ENCODE data around the gene ELAVL3. TPM values are rescaled to one million over a fixed set of nuclear protein-coding genes. Genes with fewer than 3 reads are reported as not detected.

Gene ELAVL3
- total RNA-seq, 1 experiment from 2014 or later = 1.2 TPM

DNA sequence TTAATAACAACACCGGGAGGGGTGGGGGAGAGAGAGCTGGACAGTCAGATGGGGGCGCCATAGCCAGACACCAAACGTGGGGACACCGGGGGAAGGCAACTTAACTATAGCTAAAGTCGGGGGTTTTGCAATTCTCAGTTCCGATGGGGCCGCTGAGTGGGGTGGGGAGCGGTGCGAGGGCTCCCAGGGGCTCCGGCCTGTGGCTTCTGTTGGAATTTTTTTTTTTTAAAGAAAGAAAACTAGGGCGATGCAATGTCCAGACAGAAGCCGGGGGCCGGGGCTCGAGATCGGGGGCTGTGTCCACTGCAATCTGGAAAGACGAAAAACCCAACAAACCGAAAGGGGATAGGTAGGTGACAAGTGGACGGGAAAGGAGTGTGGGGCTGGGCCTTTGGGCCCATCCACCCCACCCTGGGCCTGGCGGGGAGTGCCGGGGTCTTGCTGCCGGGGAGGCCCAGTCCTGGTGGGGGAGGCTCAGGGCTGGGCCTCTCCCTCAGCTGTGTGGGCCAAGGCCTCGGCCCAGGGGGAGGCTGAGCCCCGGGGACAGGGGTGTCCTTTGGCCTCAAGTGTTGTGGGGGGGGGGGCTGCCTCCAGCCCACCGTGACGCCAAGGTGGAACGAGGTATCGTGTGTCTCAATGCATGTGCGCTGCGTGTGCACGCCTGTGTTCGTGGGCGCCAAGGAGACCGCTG lies 28.1 kb downstream of the ELAVL3 start:
- Histone ChIP-seq H3K4me1 (ENCODE audit: insufficient read depth, low read length) (no peaks in the 10 kb centered on the region), H3K27me3 (ENCODE audit: insufficient read depth, low read length) (no peaks in the 10 kb centered on the region), H3K79me1 (ENCODE audit: insufficient read depth, low read depth, low read length, poor library complexity, severe bottlenecking) (no peaks in the 10 kb centered on the region), H2AK5ac (ENCODE audit: insufficient read length, low read length) (no peak overlapping the region), H3K56ac (ENCODE audit: insufficient read length, low read depth, low read length) (no peak overlapping the region), H3K23me2 (ENCODE audit: insufficient read length, low read depth, low read length, poor library complexity, severe bottlenecking) (no peaks in the 10 kb centered on the region), H3K79me2 (ENCODE audit: insufficient read depth, low read length) (no peaks in the 10 kb centered on the region), H3K14ac (ENCODE audit: insufficient read depth, low read length) (no peak overlapping the region), H4K5ac (ENCODE audit: insufficient read length, low read depth, low read length) (no peak overlapping the region), H2BK120ac (ENCODE audit: low read depth, low read length, poor library complexity, severe bottlenecking) (no peak overlapping the region), H3K4ac (ENCODE audit: low read depth, low read length) (no peak overlapping the region), H2BK20ac (ENCODE audit: low read depth, low read length, poor library complexity, severe bottlenecking) (no peak overlapping the region), H4K91ac (ENCODE audit: insufficient read length, low read depth, low read length) (no peak overlapping the region), H2BK5ac (ENCODE audit: insufficient read length, low read length) (no peak overlapping the region), H3K9me3 (ENCODE audit: control insufficient read depth, low read depth, low read length) (no peaks in the 10 kb centered on the region), H3K18ac (ENCODE audit: insufficient read length, low read depth, low read length) (no peak overlapping the region), H3K27ac (ENCODE audit: insufficient read length, low read depth, low read length) (no peak overlapping the region), H3K23ac (ENCODE audit: insufficient read length, low read depth, low read length) (no peak overlapping the region), H2BK12ac (ENCODE audit: insufficient read length, low read depth, low read length) (no peak overlapping the region), H3T11ph (ENCODE audit: low read length) (no peak overlapping the region), H4K20me1 (ENCODE audit: control insufficient read depth, insufficient read depth, insufficient read length) (no peaks in the 10 kb centered on the region), H2BK15ac (ENCODE audit: low read depth, low read length) (no peak overlapping the region), H3K9ac (ENCODE audit: extremely low read depth, insufficient read length, low read length) (no peak overlapping the region), H4K8ac (replicated peaks; ENCODE audit: insufficient read length, low read depth, low read length) (no peak overlapping the region), H2AFZ (ENCODE audit: low read length) (no peak overlapping the region), H3K4me2 (ENCODE audit: insufficient read depth, insufficient read length, low read length) (no peak overlapping the region)
- peak overlapping the region in 1 of 2 experiments; percentile 18; a peak in 1 of 5 replicates for H3K4me3 Mint-ChIP-seq
- H3K27ac Mint-ChIP-seq = peak overlapping the region in 2 of 3 experiments; percentile 72 to 83; a peak in 4 of 7 replicates
- peaks cover 20 to 45% of the 10 kb centered on the region in 2 experiments for H3K4me1 Mint-ChIP-seq
- H3K27me3 Mint-ChIP-seq (ENCODE audit: low read depth) = no peaks in the 10 kb centered on the region
- TF ChIP-seq, protein P1, sequence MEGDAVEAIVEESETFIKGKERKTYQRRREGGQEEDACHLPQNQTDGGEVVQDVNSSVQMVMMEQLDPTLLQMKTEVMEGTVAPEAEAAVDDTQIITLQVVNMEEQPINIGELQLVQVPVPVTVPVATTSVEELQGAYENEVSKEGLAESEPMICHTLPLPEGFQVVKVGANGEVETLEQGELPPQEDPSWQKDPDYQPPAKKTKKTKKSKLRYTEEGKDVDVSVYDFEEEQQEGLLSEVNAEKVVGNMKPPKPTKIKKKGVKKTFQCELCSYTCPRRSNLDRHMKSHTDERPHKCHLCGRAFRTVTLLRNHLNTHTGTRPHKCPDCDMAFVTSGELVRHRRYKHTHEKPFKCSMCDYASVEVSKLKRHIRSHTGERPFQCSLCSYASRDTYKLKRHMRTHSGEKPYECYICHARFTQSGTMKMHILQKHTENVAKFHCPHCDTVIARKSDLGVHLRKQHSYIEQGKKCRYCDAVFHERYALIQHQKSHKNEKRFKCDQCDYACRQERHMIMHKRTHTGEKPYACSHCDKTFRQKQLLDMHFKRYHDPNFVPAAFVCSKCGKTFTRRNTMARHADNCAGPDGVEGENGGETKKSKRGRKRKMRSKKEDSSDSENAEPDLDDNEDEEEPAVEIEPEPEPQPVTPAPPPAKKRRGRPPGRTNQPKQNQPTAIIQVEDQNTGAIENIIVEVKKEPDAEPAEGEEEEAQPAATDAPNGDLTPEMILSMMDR (conservative IDR thresholded peaks at IDR 0.05) = peak; percentile 37; the same call in 2 of the 3 replicates
- H3K36me3 Mint-ChIP-seq (ENCODE audit: insufficient read depth in 1 of 3, low read depth in 3 of 3) = peaks cover 4 to 25% (median 22%) of the 10 kb centered on the region in 3 experiments; a peak in 6 of 7 replicates
- peak; percentile 30 for DNase-seq
- H3K9me3 Mint-ChIP-seq = no peaks in the 10 kb centered on the region; a peak in 1 of 5 replicates
- no CpG with 5 or more reads among the region's 33 CpGs for WGBS (ENCODE audit: extremely low coverage, insufficient read length, low lambda C conversion rate)
